ENCODE results near the gene AGXT2. TPM values are rescaled to one million over a fixed set of nuclear protein-coding genes. Genes with fewer than 3 reads are reported as not detected.

AGXT2 gene
- total and polyA plus RNA-seq, 9 of the 15 experiments (the other 6 are each of a cell fraction or from before 2014, with no cell fraction given) = not detected

DNA sequence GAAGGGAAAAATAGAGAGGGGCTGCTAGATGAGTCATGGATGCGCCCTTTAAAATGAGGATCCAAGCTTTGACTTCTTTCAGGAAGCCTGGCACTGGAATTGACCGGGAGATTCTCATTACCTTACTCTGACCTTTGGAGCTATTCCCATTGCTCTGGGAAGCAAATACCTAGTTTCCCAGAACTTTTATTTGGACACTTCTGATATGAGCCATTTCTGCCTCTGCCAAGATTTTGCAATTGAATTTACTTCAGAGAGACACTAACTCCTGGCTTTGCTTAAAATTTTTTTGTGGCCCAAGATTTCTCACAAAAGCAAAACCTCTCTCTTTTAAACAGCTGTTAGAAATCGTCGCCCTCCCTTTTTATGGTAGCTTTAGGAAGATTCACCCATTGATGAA is 15.7 kb upstream of the AGXT2 start:
- Histone ChIP-seq H3K79me2 (ENCODE audit: control insufficient read depth, insufficient read depth, low read length) (no peaks in the 10 kb centered on the region), H3K4me1 (replicated peaks in 1 of 2; ENCODE audit: control insufficient read depth in 2 of 2, insufficient read depth in 2 of 2, low read length in 2 of 2) (no peaks in the 10 kb centered on the region), H2AFZ (ENCODE audit: low read depth, low read length) (no peak overlapping the region), H3K4me3 (no peak overlapping the region), H3K4me2 (ENCODE audit: insufficient read depth, low read length) (no peak overlapping the region), H3K9me3 (replicated peaks; ENCODE audit: control insufficient read depth, insufficient read depth, low read depth, low read length) (no peaks in the 10 kb centered on the region), H3K9ac (ENCODE audit: insufficient read depth in 1 of 2, low read depth in 2 of 2, low read length in 2 of 2) (no peak overlapping the region), H3K27me3 (ENCODE audit: control insufficient read depth in 2 of 2, insufficient read depth in 2 of 2, low read length in 2 of 2) (no peaks in the 10 kb centered on the region), H3K27ac (ENCODE audit: extremely low read depth, low read depth, low read length) (no peak overlapping the region), H3K9me1 (ENCODE audit: control insufficient read depth, insufficient read depth, low read length) (no peaks in the 10 kb centered on the region), H4K20me1 (replicated peaks; ENCODE audit: control insufficient read depth, insufficient read depth, low read length) (no peaks in the 10 kb centered on the region), H3K36me3 (ENCODE audit: control insufficient read depth, insufficient read depth, low read length) (no peaks in the 10 kb centered on the region)
- FAIRE-seq (no peak), DNase-seq (ENCODE audit: extremely low read depth in 1 of 4, low spot score in 3 of 4) (no peak), ATAC-seq (no peak)
- CTCF ChIA-PET (ENCODE audit: low intra/inter-chr PET ratio) = no interaction called here
- in situ Hi-C loops (cut with MboI) = no loop called here
- POLR2A ChIA-PET = no interaction called here
- TF ChIP-seq CBX2 (IDR thresholded peaks at IDR 0.05; ENCODE audit: insufficient read depth, low read length, poor library complexity, severe bottlenecking) (no peak), SUPT5H (IDR thresholded peaks at IDR 0.05) (no peak), SAP30 (IDR thresholded peaks at IDR 0.05; ENCODE audit: borderline replicate concordance, insufficient read depth, low read depth, low read length, poor library complexity, severe bottlenecking) (no peak), ZNF639 (CRISPR knock-in tag; conservative IDR thresholded peaks at IDR 0.05 in 1 of 2, IDR thresholded peaks at IDR 0.05 in 1 of 2) (no peak), CBFA2T2 (conservative IDR thresholded peaks at IDR 0.05) (no peak), ZC3H8 (IDR thresholded peaks at IDR 0.05) (no peak), KDM2B (CRISPR knock-in tag; IDR thresholded peaks at IDR 0.05) (no peak), OTX1 (CRISPR knock-in tag; IDR thresholded peaks at IDR 0.05) (no peak), MEIS2 (IDR thresholded peaks at IDR 0.05; ENCODE audit: partially characterized antibody) (no peak), SNIP1 (IDR thresholded peaks at IDR 0.05; ENCODE audit: low read depth) (no peak), PREB (CRISPR knock-in tag; IDR thresholded peaks at IDR 0.05) (no peak), MAFG (tag; conservative IDR thresholded peaks at IDR 0.05) (no peak), XRCC5 (IDR thresholded peaks at IDR 0.05; ENCODE audit: low read depth, low read length) (no peak), CBX8 (IDR thresholded peaks at IDR 0.05; ENCODE audit: borderline replicate concordance, extremely low read depth, low read depth, low read length, poor library complexity, severe bottlenecking) (no peak), MYC (IDR thresholded peaks at IDR 0.05; ENCODE audit: low read depth, low read length) (no peak), MYC (CRISPR knock-in tag; IDR thresholded peaks at IDR 0.05; ENCODE audit: borderline replicate concordance, low read depth) (no peak), ZNF431 (CRISPR knock-in tag; IDR thresholded peaks at IDR 0.05) (no peak)
- TF ChIP-seq, protein P1, sequence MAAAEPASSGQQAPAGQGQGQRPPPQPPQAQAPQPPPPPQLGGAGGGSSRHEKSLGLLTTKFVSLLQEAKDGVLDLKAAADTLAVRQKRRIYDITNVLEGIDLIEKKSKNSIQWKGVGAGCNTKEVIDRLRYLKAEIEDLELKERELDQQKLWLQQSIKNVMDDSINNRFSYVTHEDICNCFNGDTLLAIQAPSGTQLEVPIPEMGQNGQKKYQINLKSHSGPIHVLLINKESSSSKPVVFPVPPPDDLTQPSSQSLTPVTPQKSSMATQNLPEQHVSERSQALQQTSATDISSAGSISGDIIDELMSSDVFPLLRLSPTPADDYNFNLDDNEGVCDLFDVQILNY (CRISPR knock-in tag; IDR thresholded peaks at IDR 0.05) = no peak
- TF ChIP-seq, protein P2, sequence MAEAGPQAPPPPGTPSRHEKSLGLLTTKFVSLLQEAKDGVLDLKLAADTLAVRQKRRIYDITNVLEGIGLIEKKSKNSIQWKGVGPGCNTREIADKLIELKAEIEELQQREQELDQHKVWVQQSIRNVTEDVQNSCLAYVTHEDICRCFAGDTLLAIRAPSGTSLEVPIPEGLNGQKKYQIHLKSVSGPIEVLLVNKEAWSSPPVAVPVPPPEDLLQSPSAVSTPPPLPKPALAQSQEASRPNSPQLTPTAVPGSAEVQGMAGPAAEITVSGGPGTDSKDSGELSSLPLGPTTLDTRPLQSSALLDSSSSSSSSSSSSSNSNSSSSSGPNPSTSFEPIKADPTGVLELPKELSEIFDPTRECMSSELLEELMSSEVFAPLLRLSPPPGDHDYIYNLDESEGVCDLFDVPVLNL (CRISPR knock-in tag; IDR thresholded peaks at IDR 0.05; ENCODE audit: low read depth) = no peak
- WGBS (ENCODE audit: insufficient coverage, low coverage, missing lambda C conversion rate) = 0% methylated on average over 4 of the region's 4 CpGs
- intact Hi-C loops (cut with micrococcal nuclease) = no loop called here
- BruUV-seq (replicated peaks) = no TSS peak

All from K562 (cell line).